WTC11 (cell line): ENCODE measurements around the gene PRKACA. TPM values are rescaled to one million over a fixed set of nuclear protein-coding genes. Genes with fewer than 3 reads are reported as not detected.

Source experiments
- ATAC-seq: fragments of 200-7000 bp; cut with Tn5 transposase; 2 replicates; pipeline ENCODE4 v1.10.0; 2021; ENCODE audit warnings: mild to moderate bottlenecking, moderate library complexity
- CTCF ChIA-PET: fragments of 300-600 bp; sonication (Branson Sonifier 250); formaldehyde crosslinking; loops from one replicate; lab custom pipeline; 2021; ENCODE audit warnings: antibody characterized with exemption; lab: Charles Lee
- POLR2A ChIA-PET: fragments of 350-600 bp; sonication (Branson Sonifier 250); formaldehyde crosslinking; loops from one replicate; lab custom pipeline; 2021; ENCODE audit warnings: antibody characterized with exemption; lab: Charles Lee
- DNase-seq: peaks from one replicate; pipeline ENCODE4 v3.0.0; 2021; ENCODE audit warnings: low spot score
- H3K27ac Mint-ChIP-seq: 2 replicates; pipeline ENCODE4 v1.8.0; 2021; ENCODE audit warnings: mixed read lengths
- H3K27me3 Mint-ChIP-seq: 2 replicates; pipeline ENCODE4 v1.8.0; 2021; ENCODE audit warnings: low read depth, mild to moderate bottlenecking, moderate library complexity, mixed read lengths
- H3K36me3 Mint-ChIP-seq: 2 replicates; pipeline ENCODE4 v1.8.0; 2021; ENCODE audit warnings: mixed read lengths
- H3K4me1 Mint-ChIP-seq: 2 replicates; pipeline ENCODE4 v1.8.0; 2022; ENCODE audit warnings: mixed read lengths
- H3K4me3 Mint-ChIP-seq: 2 replicates; pipeline ENCODE4 v1.8.0; 2021; ENCODE audit warnings: mild to moderate bottlenecking, moderate library complexity, mixed read lengths
- H3K9me3 Mint-ChIP-seq: 2 replicates; pipeline ENCODE4 v1.8.0; 2021; ENCODE audit warnings: mixed read lengths
- ERG ChIP-seq: fragments of 250-450 bp; sonication (Bioruptor Pico); IDR thresholded peaks from 2 replicates; pipeline ENCODE4 v1.8.0; 2021; ENCODE audit warnings: mild to moderate bottlenecking
- ESRRA ChIP-seq: sonication (generic); formaldehyde crosslinking; IDR thresholded peaks from 2 replicates; pipeline ENCODE4 v1.8.1; 2022; ENCODE audit warnings: mild to moderate bottlenecking, missing genetic modification reagents, borderline replicate concordance
- FOXJ3 ChIP-seq: sonication (generic); formaldehyde crosslinking; IDR thresholded peaks from 2 replicates; pipeline ENCODE4 v1.9.0; 2021; ENCODE audit warnings: missing genetic modification reagents, mild to moderate bottlenecking, borderline replicate concordance
- JAZF1 ChIP-seq: fragments of 250-450 bp; sonication (Bioruptor Pico); IDR thresholded peaks from 2 replicates; pipeline ENCODE4 v1.9.0; 2021; ENCODE audit warnings: moderate library complexity, mild to moderate bottlenecking, inconsistent platforms
- JUN ChIP-seq: sonication (generic); formaldehyde crosslinking; IDR thresholded peaks from 2 replicates; pipeline ENCODE4 v1.8.0; 2023; ENCODE audit warnings: mild to moderate bottlenecking, missing genetic modification reagents
- NFE2L1 ChIP-seq: sonication (generic); formaldehyde crosslinking; IDR thresholded peaks from 2 replicates; pipeline ENCODE4 v1.8.1; 2023; ENCODE audit warnings: missing genetic modification reagents
- NR2C2 ChIP-seq: sonication (generic); formaldehyde crosslinking; IDR thresholded peaks from 2 replicates; pipeline ENCODE4 v1.8.0; 2022; ENCODE audit warnings: mild to moderate bottlenecking, missing genetic modification reagents
- OVOL2 ChIP-seq: fragments of 250-450 bp; sonication (Bioruptor Pico); IDR thresholded peaks from 2 replicates; pipeline ENCODE4 v1.9.0; 2021; ENCODE audit warnings: mild to moderate bottlenecking, borderline replicate concordance
- SP1 ChIP-seq: sonication (generic); formaldehyde crosslinking; conservative IDR thresholded peaks from 2 replicates; pipeline ENCODE4 v1.8.1; 2022; ENCODE audit warnings: missing genetic modification reagents
- TCF7 ChIP-seq: sonication (generic); formaldehyde crosslinking; IDR thresholded peaks from 2 replicates; pipeline ENCODE4 v1.8.0; 2022; ENCODE audit warnings: mild to moderate bottlenecking, low read depth, missing genetic modification reagents, moderate library complexity
- ZNF121 ChIP-seq: sonication (generic); formaldehyde crosslinking; IDR thresholded peaks from 2 replicates; pipeline ENCODE4 v1.8.0; 2023; ENCODE audit warnings: missing genetic modification reagents
- ZNF232 ChIP-seq: sonication (generic); formaldehyde crosslinking; IDR thresholded peaks from 2 replicates; pipeline ENCODE4 v1.8.0; 2022; ENCODE audit warnings: mild to moderate bottlenecking, missing genetic modification reagents
- ZNF423 ChIP-seq: fragments of 250-450 bp; sonication (Bioruptor Pico); IDR thresholded peaks from 2 replicates; pipeline ENCODE4 v2.1.2; 2022; ENCODE audit warnings: mild to moderate bottlenecking, moderate library complexity
- ZNF671 ChIP-seq: fragments of 250-450 bp; sonication (Bioruptor Pico); IDR thresholded peaks from 2 replicates; pipeline ENCODE4 v1.8.0; 2021; ENCODE audit warnings: mild to moderate bottlenecking
- total RNA-seq: library from RNA; stranded (reverse); gene quantifications from 3 replicates; pipeline ENCODE4 v1.2.3, GENCODE V29; 2021
- TF ChIP-seq, protein P1 (sequence below): sonication (generic); formaldehyde crosslinking; IDR thresholded peaks from 2 replicates; pipeline ENCODE4 v1.8.1; 2022; ENCODE audit warnings: mild to moderate bottlenecking, missing genetic modification reagents, moderate library complexity, borderline replicate concordance
- TF ChIP-seq, protein P2 (sequence below): sonication (generic); formaldehyde crosslinking; IDR thresholded peaks from 2 replicates; pipeline ENCODE4 v1.8.0; 2023; ENCODE audit warnings: missing genetic modification reagents
- TF ChIP-seq, protein P3 (sequence below): sonication (generic); formaldehyde crosslinking; IDR thresholded peaks from 2 replicates; pipeline ENCODE4 v1.8.0; 2023; ENCODE audit warnings: mild to moderate bottlenecking, missing genetic modification reagents

PRKACA gene
- total RNA-seq, 1 experiment from 2014 or later: 37.8 TPM

- POLR2A ChIA-PET: no interaction called here
- Mint-ChIP-seq H3K27ac (no peak overlapping the region), H3K27me3 (peaks cover 28% of the 10 kb centered on the region), H3K4me1 (peaks cover 16% of the 10 kb centered on the region), H3K36me3 (peaks cover 27% of the 10 kb centered on the region), H3K9me3 (peaks cover 9% of the 10 kb centered on the region), H3K4me3 (peak overlapping the region; percentile 80)
- DNase-seq (no peak), ATAC-seq (no peak)
- TF ChIP-seq, protein P1, sequence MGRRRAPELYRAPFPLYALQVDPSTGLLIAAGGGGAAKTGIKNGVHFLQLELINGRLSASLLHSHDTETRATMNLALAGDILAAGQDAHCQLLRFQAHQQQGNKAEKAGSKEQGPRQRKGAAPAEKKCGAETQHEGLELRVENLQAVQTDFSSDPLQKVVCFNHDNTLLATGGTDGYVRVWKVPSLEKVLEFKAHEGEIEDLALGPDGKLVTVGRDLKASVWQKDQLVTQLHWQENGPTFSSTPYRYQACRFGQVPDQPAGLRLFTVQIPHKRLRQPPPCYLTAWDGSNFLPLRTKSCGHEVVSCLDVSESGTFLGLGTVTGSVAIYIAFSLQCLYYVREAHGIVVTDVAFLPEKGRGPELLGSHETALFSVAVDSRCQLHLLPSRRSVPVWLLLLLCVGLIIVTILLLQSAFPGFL: no peak
- TF ChIP-seq JAZF1 (CRISPR knock-in tag): no peak
- TF ChIP-seq, protein P2, sequence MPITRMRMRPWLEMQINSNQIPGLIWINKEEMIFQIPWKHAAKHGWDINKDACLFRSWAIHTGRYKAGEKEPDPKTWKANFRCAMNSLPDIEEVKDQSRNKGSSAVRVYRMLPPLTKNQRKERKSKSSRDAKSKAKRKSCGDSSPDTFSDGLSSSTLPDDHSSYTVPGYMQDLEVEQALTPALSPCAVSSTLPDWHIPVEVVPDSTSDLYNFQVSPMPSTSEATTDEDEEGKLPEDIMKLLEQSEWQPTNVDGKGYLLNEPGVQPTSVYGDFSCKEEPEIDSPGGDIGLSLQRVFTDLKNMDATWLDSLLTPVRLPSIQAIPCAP: no peak
- TF ChIP-seq OVOL2 (CRISPR knock-in tag): no peak
- no peak for TF ChIP-seq JUN (CRISPR knock-in tag)
- TF ChIP-seq SP1: no peak
- no peak for TF ChIP-seq ZNF121 (CRISPR knock-in tag)
- no peak for TF ChIP-seq FOXJ3
- no peak for TF ChIP-seq ERG (CRISPR knock-in tag)
- TF ChIP-seq TCF7 (CRISPR knock-in tag): no peak
- CTCF ChIA-PET: interaction anchor here (0.6 to 1.3 kb wide), 6 partner anchors 16 to 324 kb away, joined by 3 to 4 read pairs (median 4); partner anchors contain the start of gene MISP3
Observed at GRCh38 chr19:14088634-14089411, 28.7 kb downstream of the PRKACA start.

- Mint-ChIP-seq H3K4me1 (peaks cover 7% of the 10 kb centered on the region), H3K27ac (no peak overlapping the region), H3K36me3 (peaks cover 18% of the 10 kb centered on the region), H3K9me3 (no peaks in the 10 kb centered on the region), H3K4me3 (peak overlapping the region; percentile 57), H3K27me3 (peaks cover 31% of the 10 kb centered on the region)
- no peak for DNase-seq
- ATAC-seq: no peak
- TF ChIP-seq ZNF423 (CRISPR knock-in tag): no peak
- POLR2A ChIA-PET: no interaction called here
- CTCF ChIA-PET: interaction anchor here (0.6 to 1.5 kb wide), 7 partner anchors 9 to 213 kb away, joined by 3 to 5 read pairs (median 3); a partner anchor contains a TSS
Observed at GRCh38 chr19:14086098-14086497, 31.5 kb downstream of the PRKACA start.

DNA sequence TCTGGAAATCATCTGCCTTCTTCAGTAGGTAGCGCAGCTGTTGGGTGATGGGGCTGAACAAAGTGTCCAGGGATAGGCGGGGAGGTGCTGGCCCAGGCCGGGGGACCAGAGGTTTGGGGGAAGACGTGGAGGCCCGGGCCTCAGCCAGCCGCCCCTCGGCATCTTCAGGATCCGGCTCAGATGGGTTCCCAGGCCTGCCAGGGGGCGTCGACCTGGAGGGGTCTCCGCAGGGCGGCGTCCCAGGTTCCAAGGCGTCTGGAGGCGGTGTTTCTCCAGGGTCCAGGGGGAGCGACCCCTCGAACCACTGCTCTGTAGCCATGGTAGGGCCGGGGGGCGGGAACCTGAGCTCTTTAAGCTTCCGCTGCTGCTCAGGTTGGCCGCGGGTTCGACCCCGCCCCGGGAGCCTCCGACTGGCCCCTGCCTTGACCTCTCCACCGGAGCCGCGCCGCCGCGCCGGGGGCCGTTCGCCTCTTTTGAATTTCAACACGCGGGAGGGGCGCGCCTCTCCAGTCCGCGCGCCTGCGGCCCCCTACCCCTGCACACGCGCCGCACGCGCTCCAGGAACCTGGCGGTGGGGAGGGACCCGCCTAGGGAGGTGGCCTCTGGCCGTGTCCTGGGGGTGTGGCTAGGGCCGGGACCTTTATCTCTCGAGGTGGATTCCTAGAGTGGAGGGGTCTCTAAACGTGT, 32.1 kb downstream of the PRKACA start, which contains the start of gene C19orf67:
Gene C19orf67 (minus strand): TSS at position 475 of the 687 bp plus-strand sequence. CDS start 156 bp downstream, at position 319.
- no peak within 1 kb of the TSS for H3K27ac Mint-ChIP-seq
- POLR2A ChIA-PET: interaction anchor here (1.1 kb wide), 1 partner anchor 898 kb away, joined by 3 read pairs; no protein-coding TSS in a partner anchor
- peak within 1 kb of the TSS; percentile 57 for H3K4me3 Mint-ChIP-seq
- H3K4me1 Mint-ChIP-seq: peaks cover 7% of the 10 kb centered on the region
- H3K9me3 Mint-ChIP-seq: no peaks in the 10 kb centered on the region
- DNase-seq (peak; percentile 59), ATAC-seq (peak; percentile 27)
- H3K36me3 Mint-ChIP-seq: peaks cover 18% of the 10 kb centered on the region
- CTCF ChIA-PET: interaction anchor here (0.6 to 1.7 kb wide), 13 partner anchors 8 to 395 kb away, joined by 3 to 7 read pairs (median 3); partner anchors contain the start of gene ASF1B
- TF ChIP-seq ZNF232 (no peak), OVOL2 (CRISPR knock-in tag) (no peak), ZNF671 (CRISPR knock-in tag) (no peak), TCF7 (CRISPR knock-in tag) (no peak), NR2C2 (CRISPR knock-in tag) (no peak), NFE2L1 (no peak), ESRRA (CRISPR knock-in tag) (no peak)
- TF ChIP-seq, protein P3, sequence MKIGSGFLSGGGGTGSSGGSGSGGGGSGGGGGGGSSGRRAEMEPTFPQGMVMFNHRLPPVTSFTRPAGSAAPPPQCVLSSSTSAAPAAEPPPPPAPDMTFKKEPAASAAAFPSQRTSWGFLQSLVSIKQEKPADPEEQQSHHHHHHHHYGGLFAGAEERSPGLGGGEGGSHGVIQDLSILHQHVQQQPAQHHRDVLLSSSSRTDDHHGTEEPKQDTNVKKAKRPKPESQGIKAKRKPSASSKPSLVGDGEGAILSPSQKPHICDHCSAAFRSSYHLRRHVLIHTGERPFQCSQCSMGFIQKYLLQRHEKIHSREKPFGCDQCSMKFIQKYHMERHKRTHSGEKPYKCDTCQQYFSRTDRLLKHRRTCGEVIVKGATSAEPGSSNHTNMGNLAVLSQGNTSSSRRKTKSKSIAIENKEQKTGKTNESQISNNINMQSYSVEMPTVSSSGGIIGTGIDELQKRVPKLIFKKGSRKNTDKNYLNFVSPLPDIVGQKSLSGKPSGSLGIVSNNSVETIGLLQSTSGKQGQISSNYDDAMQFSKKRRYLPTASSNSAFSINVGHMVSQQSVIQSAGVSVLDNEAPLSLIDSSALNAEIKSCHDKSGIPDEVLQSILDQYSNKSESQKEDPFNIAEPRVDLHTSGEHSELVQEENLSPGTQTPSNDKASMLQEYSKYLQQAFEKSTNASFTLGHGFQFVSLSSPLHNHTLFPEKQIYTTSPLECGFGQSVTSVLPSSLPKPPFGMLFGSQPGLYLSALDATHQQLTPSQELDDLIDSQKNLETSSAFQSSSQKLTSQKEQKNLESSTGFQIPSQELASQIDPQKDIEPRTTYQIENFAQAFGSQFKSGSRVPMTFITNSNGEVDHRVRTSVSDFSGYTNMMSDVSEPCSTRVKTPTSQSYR: no peak
- peaks cover 31% of the 10 kb centered on the region for H3K27me3 Mint-ChIP-seq
